ENCODE results near the gene AKNAD1.

DNA sequence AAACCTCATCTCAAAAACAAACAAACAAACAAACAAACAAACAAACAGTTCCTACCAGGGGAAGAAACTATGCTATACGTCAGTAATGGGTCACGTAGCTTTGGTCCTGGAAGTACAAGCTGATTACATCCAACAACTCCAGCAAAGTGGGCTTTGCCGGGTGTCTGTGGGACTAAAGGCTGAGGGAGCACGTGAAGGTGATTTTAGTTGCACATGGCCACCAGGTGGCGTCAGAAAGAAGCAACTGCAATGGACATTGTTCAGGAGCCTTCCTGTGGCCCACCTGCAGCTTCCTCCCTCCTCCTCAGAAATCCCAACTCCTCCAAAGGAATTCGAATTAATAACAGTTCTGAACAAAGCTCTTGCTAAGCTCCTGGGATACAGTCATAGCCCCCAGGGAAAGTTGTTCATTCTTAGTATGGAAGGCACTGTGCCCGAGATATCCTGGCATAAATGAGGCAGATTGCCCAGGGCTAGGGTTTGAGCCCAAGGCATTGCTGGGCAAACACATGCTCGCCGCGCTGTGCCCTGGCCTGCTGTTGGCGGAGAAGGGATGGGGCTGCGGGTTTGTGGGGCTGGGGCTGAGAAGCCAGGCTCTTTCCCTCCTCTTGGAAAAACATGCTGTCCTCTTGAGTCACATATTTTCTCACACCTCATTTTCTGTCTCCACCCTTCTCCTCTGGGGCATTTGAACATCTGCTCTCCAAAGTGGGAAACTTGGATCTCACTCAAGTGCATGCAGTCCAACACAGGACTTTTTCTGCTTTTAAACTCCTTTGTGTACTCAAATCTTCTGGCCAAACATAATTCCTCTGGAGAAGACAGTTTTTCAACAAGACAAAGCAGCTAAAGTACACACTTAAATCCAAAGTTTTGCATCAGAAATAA lies 28.6 kb downstream of the AKNAD1 start:
- TF ChIP-seq, protein P1, sequence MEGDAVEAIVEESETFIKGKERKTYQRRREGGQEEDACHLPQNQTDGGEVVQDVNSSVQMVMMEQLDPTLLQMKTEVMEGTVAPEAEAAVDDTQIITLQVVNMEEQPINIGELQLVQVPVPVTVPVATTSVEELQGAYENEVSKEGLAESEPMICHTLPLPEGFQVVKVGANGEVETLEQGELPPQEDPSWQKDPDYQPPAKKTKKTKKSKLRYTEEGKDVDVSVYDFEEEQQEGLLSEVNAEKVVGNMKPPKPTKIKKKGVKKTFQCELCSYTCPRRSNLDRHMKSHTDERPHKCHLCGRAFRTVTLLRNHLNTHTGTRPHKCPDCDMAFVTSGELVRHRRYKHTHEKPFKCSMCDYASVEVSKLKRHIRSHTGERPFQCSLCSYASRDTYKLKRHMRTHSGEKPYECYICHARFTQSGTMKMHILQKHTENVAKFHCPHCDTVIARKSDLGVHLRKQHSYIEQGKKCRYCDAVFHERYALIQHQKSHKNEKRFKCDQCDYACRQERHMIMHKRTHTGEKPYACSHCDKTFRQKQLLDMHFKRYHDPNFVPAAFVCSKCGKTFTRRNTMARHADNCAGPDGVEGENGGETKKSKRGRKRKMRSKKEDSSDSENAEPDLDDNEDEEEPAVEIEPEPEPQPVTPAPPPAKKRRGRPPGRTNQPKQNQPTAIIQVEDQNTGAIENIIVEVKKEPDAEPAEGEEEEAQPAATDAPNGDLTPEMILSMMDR (IDR thresholded peaks at IDR 0.05): peak; percentile 88
- TF ChIP-seq ZFX (IDR thresholded peaks at IDR 0.05; ENCODE audit: borderline replicate concordance): no peak
